Astrocyte (in vitro differentiated cells and primary cell): ENCODE data around the gene FNDC3B.

ENCODE experiments used
- CTCF ChIP-seq: IDR thresholded peaks from 2 replicates; pipeline ENCODE4 v1.5.1; 2011; ENCODE audit warnings: low read depth, mild to moderate bottlenecking, inconsistent platforms, low read length, moderate library complexity; ENCODE audit not compliant: insufficient read depth
- EZH2 ChIP-seq: IDR thresholded peaks from 2 replicates; pipeline ENCODE4 v1.6.1; 2012; ENCODE audit warnings: mild to moderate bottlenecking, low read length, inconsistent platforms; ENCODE audit not compliant: insufficient read depth

GRCh38 chr3:172339892-172340291, 300.5 kb downstream of the FNDC3B start:
- no peak for TF ChIP-seq CTCF
- TF ChIP-seq EZH2: no peak
